ENCODE results near the gene LAMTOR2.

LAMTOR2 gene

DNA sequence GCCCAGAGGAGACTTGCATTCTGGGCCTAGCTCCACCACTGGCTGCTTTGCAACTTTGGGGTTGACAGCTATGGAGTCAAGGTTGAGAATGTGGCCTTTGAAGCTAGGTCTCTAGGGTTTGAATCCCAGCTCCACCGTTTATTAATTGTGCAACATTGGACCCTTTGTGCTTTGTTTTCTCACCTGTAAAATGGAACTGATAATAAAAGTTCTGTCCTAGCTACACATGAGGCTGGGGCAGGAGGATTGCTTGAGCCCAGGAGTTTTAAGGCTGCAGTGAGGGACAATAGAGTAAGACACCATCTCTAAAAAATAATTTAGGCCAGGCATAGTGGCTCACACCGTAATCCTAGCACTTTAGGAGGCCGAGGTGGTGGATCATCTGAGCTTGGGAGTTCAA lies 44.7 kb downstream of the LAMTOR2 start:
- DNase-seq (ENCODE audit: low read depth) = no peak

DNA sequence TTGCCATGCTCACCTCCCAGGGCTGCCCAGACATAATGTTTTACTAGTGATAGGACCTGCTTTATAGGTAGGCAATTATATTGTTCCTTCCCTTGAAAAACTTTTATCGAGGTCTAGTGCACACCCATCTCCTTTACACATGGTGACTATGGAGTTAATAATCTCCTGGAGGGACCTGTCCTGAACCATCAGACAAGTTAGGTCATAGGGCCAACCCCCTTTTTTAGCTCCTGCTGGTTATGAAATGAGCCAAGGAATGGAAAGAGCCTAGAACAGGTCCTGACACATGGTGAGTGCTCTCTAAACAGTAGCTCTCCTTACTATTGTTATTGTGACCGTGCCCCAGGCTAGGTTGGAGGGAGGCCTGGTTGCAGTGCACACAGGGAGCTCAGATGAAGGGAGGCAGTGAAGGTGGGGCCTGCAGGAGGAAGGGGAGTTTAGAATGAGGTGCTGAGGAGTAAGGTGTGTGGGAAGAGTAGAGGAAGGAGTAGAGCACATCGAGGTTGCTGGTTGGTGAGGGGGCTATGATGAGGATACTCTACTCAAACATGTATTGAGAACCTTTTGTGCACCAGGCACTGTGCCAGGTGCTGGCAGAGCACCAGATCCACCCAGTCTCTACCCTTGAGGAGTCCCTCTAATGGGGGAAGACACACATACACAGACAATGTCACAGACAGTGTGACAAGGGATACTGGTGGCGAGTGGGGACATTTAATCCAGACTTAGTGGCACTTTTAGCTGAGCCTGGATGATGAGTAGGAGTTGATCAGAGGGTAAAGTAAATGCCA lies 45.8 kb downstream of the LAMTOR2 start:
- DNase-seq (ENCODE audit: low read depth) = no peak

DNA sequence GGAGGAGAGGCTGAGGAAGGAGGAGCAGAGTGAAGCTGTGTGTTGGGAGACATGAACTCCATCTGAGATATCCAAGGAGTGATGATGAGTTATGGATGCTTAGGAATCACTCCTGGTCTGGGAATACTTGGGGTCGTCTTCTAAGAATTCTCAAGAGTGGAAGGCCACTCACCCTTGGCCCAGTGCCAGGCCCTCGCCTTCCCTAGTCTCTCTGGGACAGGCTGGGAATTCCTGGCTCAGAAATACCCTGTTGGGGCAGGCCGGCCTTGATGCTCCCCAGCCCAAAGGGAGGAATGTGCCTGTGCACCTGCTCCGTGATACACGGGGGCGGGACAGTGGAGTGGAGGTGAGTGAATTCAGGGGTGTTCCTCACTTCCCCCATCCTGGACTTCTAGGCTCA lies 47.3 kb downstream of the LAMTOR2 start:
- DNase-seq (ENCODE audit: low read depth) = no peak

DNA sequence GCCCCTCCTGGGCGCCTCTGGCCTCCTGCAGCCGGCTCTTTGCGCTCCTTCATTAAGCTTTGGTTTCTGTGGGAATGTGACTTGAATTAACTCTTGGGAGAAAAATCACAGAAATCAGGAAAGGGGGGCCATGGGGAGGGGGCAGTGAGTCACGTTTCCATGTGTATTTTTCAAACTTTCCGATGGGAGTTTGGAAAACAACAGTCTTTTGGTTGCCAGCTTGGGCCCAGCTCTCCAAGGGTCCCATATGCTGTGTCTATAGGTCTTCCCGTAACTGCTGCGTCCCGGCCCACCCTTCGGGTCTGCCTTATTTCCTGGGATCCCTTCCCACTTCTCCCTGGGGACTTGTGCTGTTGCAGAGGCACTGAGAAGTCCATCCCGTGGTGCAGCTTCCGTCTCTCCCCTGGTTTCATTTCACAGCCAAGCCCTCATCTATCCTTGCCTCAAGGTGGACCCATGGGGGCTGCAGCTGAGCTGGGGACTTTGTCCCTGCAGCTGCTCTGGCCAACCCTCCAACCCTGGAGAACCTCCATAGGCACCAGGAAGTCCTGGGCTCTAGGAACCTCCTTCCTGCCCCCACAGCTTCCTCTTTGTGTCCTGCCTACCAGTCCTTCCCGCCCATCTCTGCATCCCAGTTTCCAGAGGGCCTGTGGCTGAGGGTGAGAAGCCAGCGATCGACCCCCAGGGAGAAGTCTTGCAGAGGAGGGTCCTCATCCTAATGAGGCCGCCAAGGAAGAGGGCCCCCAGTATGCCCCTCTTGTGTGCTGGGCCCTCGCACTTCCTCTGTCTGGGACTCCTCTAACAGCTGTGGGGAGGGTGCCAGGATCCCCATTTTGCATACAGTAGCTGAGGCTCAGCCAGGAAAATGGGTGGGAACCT lies 48.3 kb downstream of the LAMTOR2 start:
- no peak for DNase-seq (ENCODE audit: low read depth)

DNA sequence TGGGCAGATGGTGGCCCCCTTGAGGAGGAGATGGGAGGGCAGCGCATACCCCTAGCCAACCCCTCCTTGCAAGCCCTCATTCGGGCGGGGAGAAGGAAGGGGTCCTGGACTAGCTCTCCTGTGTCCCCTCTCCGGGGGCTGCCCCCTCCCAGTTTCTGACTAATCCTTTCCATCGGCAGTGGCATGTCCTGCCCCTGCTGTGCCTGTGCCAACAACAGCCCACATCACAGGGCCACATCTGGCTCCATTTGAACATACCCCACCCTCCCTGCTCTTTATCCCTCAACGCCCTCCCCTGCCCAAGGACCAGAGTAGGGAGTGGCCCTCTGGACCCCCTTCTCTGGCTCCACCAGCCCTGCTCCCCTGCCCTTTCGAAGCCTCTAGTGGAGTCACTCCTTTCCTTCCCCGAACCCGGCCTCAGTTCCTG lies 49.0 kb downstream of the LAMTOR2 start:
- DNase-seq (ENCODE audit: low read depth) = no peak

DNA sequence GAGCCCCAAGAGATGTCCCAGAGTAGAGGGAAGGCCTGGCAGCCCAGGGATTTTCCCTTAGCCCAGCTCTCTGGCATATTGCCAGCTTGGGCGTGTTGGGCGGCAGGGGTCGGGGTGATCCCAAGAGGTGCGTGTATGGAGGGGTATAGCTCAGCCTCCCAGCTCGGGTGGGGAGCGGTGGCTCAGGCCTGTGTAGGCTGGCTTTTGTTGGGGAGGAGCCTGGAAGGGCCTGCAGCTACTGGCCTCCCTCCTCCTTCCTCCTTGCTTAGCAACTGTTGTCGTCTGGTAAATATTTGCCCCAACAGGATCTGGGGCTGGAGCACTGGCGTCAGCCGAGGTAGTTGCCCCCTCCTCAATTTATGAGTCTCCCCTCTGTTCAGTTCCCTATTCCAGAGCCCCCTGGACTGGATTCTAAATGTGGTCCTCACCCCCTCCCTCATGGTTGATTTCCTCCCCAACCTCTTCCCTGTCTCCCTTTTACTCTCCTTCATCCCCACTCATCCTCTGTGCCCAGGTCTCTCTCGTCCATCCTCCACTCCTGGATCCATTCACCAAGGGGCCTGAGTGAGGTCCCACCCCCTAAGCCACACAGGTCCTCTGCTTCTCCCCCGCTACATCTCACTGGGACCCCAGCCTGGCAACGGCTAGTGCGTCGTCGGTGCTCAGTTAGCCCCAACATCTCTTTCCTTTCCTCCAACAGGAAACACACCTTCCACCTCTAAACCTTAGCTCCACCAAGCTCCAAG lies 49.7 kb downstream of the LAMTOR2 start:
- DNase-seq (ENCODE audit: low read depth) = no peak

DNA sequence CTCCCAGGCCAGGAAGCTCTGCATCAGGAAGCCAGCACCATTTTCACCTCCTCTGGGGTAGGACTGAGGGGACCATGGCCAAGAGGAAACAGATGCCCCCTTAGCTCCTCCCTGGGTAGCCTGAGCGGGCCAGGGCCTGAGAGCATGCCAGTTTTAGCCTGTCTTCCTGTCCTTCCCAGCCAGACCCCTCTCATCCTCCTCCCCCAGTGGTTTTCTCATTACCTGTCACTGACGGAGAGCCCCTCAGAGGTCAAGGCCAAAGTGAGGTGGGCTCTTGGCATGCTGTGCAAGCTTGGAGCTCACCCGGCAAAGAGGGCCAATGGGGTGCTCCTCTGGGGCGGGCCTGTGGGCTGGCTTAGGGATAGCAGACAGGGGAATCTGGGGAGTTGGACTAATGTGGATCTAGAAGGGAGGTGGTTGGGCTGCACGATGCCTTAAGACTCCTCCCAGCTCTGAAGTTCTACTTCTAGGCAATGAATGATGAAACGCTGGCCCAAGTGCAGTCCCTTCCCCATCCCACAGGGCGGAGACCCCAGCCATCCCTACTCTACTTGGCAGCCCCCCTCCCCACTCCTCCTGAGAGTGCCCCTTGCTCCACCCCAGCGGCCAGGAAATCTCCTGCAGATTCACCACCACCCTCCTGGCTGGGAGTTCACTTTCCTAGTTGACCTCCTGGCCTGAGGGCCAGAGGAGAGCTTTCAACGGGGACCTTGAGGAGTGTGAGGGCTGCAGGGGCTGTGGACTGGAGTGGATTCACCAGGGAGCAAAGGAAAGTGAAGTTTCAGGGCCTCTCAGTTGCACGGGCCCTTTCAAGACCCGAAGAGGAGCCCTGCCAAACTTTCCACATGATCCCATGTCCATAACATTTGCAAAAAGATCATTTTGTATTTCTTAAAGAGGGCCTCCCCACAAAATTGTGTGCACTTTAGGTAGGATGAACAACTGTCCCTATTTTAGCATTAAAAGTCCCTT lies 50.6 kb downstream of the LAMTOR2 start:
- DNase-seq (ENCODE audit: low read depth) = no peak

DNA sequence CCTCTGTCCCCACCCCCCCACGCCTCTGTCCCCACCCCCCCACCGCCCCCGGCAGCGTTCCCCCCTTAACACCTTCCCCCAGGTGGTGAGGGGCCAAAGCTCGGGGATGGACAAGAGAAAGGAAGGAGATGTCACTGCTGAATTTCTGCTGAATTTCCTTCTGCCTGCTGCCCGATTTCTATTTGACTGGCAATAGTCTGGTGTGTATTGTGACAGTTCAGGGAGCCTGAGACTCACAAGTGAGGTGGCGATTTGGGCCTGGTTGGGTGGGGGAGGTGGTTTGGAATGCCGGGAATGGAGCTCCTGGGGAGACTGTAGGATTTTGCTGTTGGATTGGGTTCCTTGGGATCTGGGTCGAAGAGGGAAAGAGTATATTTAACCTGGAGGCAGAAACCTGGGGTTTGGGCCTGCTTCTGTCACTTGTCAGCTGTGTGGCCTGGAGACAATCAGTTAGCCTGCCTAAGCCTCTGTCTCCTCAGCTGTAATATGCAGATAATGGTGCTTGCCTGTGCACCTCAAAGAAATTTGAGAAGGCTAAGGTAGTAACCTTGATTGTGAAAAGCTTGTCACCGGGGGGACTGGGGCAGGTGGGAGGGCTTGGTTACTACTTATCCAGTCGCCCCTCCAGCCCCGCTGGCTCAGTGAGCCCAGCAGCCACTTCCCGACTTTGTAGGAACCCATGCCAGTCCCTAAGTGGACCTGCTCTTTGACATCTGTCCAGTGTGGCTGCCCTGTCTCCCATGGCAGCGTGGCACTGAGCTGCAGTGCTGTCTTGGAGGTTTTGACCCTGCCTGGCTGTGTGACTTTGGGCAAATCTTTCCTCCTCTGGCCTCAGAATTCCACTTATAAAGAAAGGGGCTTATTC lies 52.3 kb downstream of the LAMTOR2 start:
- DNase-seq (ENCODE audit: low read depth) = no peak

DNA sequence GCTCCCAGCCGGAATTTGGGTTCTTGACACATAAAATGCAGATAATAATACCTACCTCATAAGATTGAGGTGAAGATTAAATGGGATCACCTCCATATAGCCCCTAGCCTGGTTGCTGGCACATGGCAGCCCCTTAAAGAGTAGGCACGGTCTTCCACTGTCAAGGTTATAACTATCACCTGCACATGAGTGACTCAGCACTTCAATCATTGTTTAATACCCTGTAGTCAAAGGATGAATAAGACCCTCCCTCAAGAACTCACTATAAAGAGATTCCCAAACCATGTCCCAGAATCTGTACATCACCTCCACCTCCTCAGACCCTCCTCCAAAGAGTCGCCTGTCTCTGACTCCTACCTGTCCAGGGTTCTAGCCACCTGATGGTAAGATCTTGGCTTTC lies 53.5 kb downstream of the LAMTOR2 start:
- DNase-seq (ENCODE audit: low read depth) = no peak
